ENCODE data around the gene PSAPL1.

- TF ChIP-seq CTCF (IDR thresholded peaks at IDR 0.05), result no peak
- no peak for TF ChIP-seq REST (IDR thresholded peaks at IDR 0.05; ENCODE audit: insufficient read depth in 1 of 2, low read depth in 2 of 2, low read length in 1 of 2)
- TF ChIP-seq POLR2AphosphoS5 (IDR thresholded peaks at IDR 0.05; ENCODE audit: low read depth, low read length), result no peak
These were observed 23.3 kb upstream of the PSAPL1 start for GRCh38 chr4:7458066-7458425.
